Peyer's patch (tissue), 4 donors: ENCODE measurements around the gene TSPO. TPM values are rescaled to one million over a fixed set of nuclear protein-coding genes. Genes with fewer than 3 reads are reported as not detected.

Experiments used
- DNase-seq, 3 donors: peaks; one replicate each; pipeline ENCODE4 v3.0.0-alpha.2; 2017 to 2019
- H3K27ac ChIP-seq, 4 donors: fragments of 200-600 bp; sonication (generic); one replicate each; pipeline ENCODE4 v1.5.1; 2016 to 2019
- H3K27me3 ChIP-seq, 2 donors: fragments of 200-600 bp; sonication (generic); one replicate each; pipeline ENCODE4 v1.5.1; 2019
- H3K36me3 ChIP-seq, 3 donors: fragments of 200-600 bp; sonication (generic); one replicate each; pipeline ENCODE4 v1.5.1; 2016 to 2019
- H3K4me1 ChIP-seq, 4 donors: fragments of 200-600 bp; sonication (generic); one replicate each; pipeline ENCODE4 v1.5.1; 2016 to 2019
- H3K4me3 ChIP-seq, 4 donors: fragments of 200-600 bp; sonication (generic); 1 replicate in 3 of 4; 2 replicates in 1 of 4; pipeline ENCODE4 v1.5.1; 2016 to 2019; ENCODE audit warnings: mild to moderate bottlenecking in 1 of 4
- H3K9me3 ChIP-seq, 4 donors: fragments of 200-600 bp; sonication (generic); one replicate each; pipeline ENCODE4 v1.5.1; 2016 to 2019; ENCODE audit warnings: mild to moderate bottlenecking in 1 of 4
- POLR2A ChIP-seq, 2 donors: fragments of 450-650 bp; IDR thresholded peaks; one replicate each; pipeline ENCODE4 v1.5.1; 2017; ENCODE audit warnings: antibody characterized with exemption in 2 of 2, mild to moderate bottlenecking in 2 of 2, moderate library complexity in 2 of 2
- total RNA-seq, 4 donors: library from RNA; depleted of rRNA; stranded (reverse); fragments of >200 nt; gene quantifications; one replicate each; pipeline ENCODE4 v1.1.0, GENCODE V29; 2016
- TF ChIP-seq, protein P1 (sequence below), 6 experiments: fragments of 450-650 bp in 4 of 6; fragments of 200-600 bp in 2 of 6; sonication (generic) in 1 of 6; IDR thresholded peaks; one replicate each; pipeline ENCODE4 v1.5.1; 2017 to 2019; ENCODE audit warnings: antibody characterized with exemption in 6 of 6, mild to moderate bottlenecking in 3 of 6, moderate library complexity in 1 of 6

The TSPO gene
- total RNA-seq, 4 donors from 2014 or later: 220 to 304 (median 270) TPM

- no peaks in the 10 kb centered on the region for H3K27me3 ChIP-seq
- H3K27ac ChIP-seq: no peak overlapping the region
- no peak overlapping the region for H3K4me3 ChIP-seq
- peaks cover 0 to 59% (median 0%) of the 10 kb centered on the region in 3 donors for H3K36me3 ChIP-seq
- H3K4me1 ChIP-seq: peaks cover 0 to 7% (median 0%) of the 10 kb centered on the region in 4 donors
- TF ChIP-seq POLR2A (IDR thresholded peaks at IDR 0.05): no peak
- TF ChIP-seq, protein P1, sequence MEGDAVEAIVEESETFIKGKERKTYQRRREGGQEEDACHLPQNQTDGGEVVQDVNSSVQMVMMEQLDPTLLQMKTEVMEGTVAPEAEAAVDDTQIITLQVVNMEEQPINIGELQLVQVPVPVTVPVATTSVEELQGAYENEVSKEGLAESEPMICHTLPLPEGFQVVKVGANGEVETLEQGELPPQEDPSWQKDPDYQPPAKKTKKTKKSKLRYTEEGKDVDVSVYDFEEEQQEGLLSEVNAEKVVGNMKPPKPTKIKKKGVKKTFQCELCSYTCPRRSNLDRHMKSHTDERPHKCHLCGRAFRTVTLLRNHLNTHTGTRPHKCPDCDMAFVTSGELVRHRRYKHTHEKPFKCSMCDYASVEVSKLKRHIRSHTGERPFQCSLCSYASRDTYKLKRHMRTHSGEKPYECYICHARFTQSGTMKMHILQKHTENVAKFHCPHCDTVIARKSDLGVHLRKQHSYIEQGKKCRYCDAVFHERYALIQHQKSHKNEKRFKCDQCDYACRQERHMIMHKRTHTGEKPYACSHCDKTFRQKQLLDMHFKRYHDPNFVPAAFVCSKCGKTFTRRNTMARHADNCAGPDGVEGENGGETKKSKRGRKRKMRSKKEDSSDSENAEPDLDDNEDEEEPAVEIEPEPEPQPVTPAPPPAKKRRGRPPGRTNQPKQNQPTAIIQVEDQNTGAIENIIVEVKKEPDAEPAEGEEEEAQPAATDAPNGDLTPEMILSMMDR (IDR thresholded peaks at IDR 0.05): no peak
- no peak for DNase-seq
- no peaks in the 10 kb centered on the region for H3K9me3 ChIP-seq
These were observed 23.7 kb downstream of the TSPO start for GRCh38 chr22:43174941-43175531.

DNA sequence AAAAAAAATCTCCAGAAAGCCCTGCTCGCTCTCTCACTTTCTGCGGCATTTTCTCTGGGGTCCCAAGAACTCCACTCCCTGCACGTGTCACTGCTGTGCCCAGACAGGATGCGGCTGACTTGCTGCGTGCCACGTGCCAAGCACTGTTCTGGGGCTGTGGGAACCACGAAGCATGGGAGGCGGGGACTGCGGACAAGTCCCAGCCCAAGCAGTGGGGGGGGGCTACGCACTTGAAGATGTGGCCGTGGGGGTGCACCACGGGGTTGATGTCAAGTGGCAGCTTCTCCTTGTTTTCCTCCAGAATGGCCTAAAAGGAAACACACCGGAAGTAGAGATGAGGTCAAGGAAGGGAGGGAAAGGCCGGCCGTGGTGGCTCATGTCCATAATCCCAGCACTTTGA lies 24.7 kb downstream of the TSPO start:
- DNase-seq: no peak
- Histone ChIP-seq H3K9me3 (no peaks in the 10 kb centered on the region), H3K4me1 (no peaks in the 10 kb centered on the region), H3K27ac (no peak overlapping the region), H3K27me3 (no peaks in the 10 kb centered on the region), H3K4me3 (no peak overlapping the region), H3K36me3 (peaks cover 0 to 66% (median 0%) of the 10 kb centered on the region in 3 donors)
- TF ChIP-seq POLR2A (IDR thresholded peaks at IDR 0.05): no peak
- TF ChIP-seq, protein P1 (IDR thresholded peaks at IDR 0.05): no peak

- no peak overlapping the region for H3K4me3 ChIP-seq
- H3K27me3 ChIP-seq: no peaks in the 10 kb centered on the region
- no peaks in the 10 kb centered on the region for H3K4me1 ChIP-seq
- no peaks in the 10 kb centered on the region for H3K9me3 ChIP-seq
- no peak overlapping the region for H3K27ac ChIP-seq
- no peak for DNase-seq
- H3K36me3 ChIP-seq: peaks cover 0 to 63% (median 0%) of the 10 kb centered on the region in 3 donors
- TF ChIP-seq, protein P1 (IDR thresholded peaks at IDR 0.05): no peak
- no peak for TF ChIP-seq POLR2A (IDR thresholded peaks at IDR 0.05)
These were observed 26.1 kb downstream of the TSPO start for GRCh38 chr22:43177479-43177878.

- peaks cover 0 to 45% (median 0%) of the 10 kb centered on the region in 3 donors for H3K36me3 ChIP-seq
These were observed 28.0 kb downstream of the TSPO start for GRCh38 chr22:43179146-43179910.

DNA sequence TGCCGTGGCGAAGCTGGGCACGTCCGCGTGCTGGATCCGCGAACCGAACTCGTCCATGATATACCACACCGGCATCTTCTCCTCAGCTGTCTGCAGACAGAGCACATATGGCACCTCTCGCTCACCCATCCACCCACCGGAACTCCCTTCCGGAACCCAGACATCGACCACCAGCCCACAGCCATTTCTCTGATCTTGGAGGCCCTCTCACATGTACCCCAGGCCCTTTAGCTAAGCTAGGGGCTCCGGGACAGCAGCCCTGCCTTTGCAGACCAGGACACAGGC lies 28.5 kb downstream of the TSPO start:
- Histone ChIP-seq H3K9me3 (no peaks in the 10 kb centered on the region), H3K27ac (no peak overlapping the region), H3K27me3 (no peaks in the 10 kb centered on the region), H3K4me3 (no peak overlapping the region), H3K4me1 (peaks cover 0 to 8% (median 0%) of the 10 kb centered on the region in 4 donors), H3K36me3 (peaks cover 0 to 40% (median 0%) of the 10 kb centered on the region in 3 donors)
- DNase-seq: no peak
- no peak for TF ChIP-seq POLR2A (IDR thresholded peaks at IDR 0.05)
- TF ChIP-seq, protein P1 (IDR thresholded peaks at IDR 0.05): no peak

More at GRCh38 chr22:43179146-43179910, 28.0 kb downstream of the TSPO start:
- no peak for DNase-seq
- TF ChIP-seq, protein P1 (IDR thresholded peaks at IDR 0.05): no peak
- TF ChIP-seq POLR2A (IDR thresholded peaks at IDR 0.05): no peak
- H3K4me1 ChIP-seq: peaks cover 0 to 5% (median 0%) of the 10 kb centered on the region in 4 donors
- H3K27me3 ChIP-seq: no peaks in the 10 kb centered on the region
- H3K9me3 ChIP-seq: no peaks in the 10 kb centered on the region
- no peak overlapping the region for H3K4me3 ChIP-seq
- no peak overlapping the region for H3K27ac ChIP-seq
